ENCODE data around the gene MSH2. TPM values are rescaled to one million over a fixed set of nuclear protein-coding genes. Genes with fewer than 3 reads are reported as not detected.
A peak's percentile ranks its signal among the peaks of the same experiment; 100 is the strongest.

Gene MSH2
- total RNA-seq, 1 donor from 2014 or later, result 16.0 TPM

GRCh38 chr2:47460766-47461165 lies 57.8 kb downstream of the MSH2 start:
- TF ChIP-seq CTCF (IDR thresholded peaks at IDR 0.05; ENCODE audit: insufficient read depth, low read depth, low read length) (no peak), EZH2 (IDR thresholded peaks at IDR 0.05; ENCODE audit: insufficient read depth, low read length) (no peak)
- H3K4me1 Mint-ChIP-seq (ENCODE audit: low read depth, unreplicated experiment), result no peaks in the 10 kb centered on the region
- no peak overlapping the region for H3K4me2 ChIP-seq (ENCODE audit: low read length)
- H3K4me3 ChIP-seq (ENCODE audit: insufficient read depth, low read depth, low read length), result no peak overlapping the region
- peak; percentile 0 for DNase-seq (ENCODE audit: low read depth)
- H3K4me1 ChIP-seq (ENCODE audit: insufficient read depth, low read length), result no peaks in the 10 kb centered on the region
- H3K27me3 Mint-ChIP-seq (ENCODE audit: low read depth, unreplicated experiment), result no peaks in the 10 kb centered on the region
- H3K9me3 ChIP-seq (ENCODE audit: insufficient read depth, low read depth, low read length), result no peaks in the 10 kb centered on the region
- H3K9ac ChIP-seq (ENCODE audit: low read length), result no peak overlapping the region
- no peaks in the 10 kb centered on the region for H3K9me3 Mint-ChIP-seq (ENCODE audit: unreplicated experiment)
- no peaks in the 10 kb centered on the region for H3K79me2 ChIP-seq (ENCODE audit: insufficient read depth, low read length)
- H3K36me3 Mint-ChIP-seq (ENCODE audit: low read depth, unreplicated experiment), result peaks cover 2% of the 10 kb centered on the region
- no peaks in the 10 kb centered on the region for H3K27me3 ChIP-seq (ENCODE audit: insufficient read depth, low read length)
- no peak overlapping the region for H3K27ac Mint-ChIP-seq (ENCODE audit: unreplicated experiment)
- peaks cover 13% of the 10 kb centered on the region for H3K36me3 ChIP-seq (ENCODE audit: insufficient read depth, low read length)
- H4K20me1 ChIP-seq (ENCODE audit: insufficient read depth, low read length), result peaks cover 3% of the 10 kb centered on the region
- H3K4me3 Mint-ChIP-seq (ENCODE audit: unreplicated experiment), result no peak overlapping the region
- no peak for FAIRE-seq
- no peak overlapping the region for H3K27ac ChIP-seq (ENCODE audit: low read depth, low read length)
- no peak overlapping the region for H2AFZ ChIP-seq (ENCODE audit: low read depth, low read length)

GRCh38 chr2:47471429-47472116 lies 68.6 kb downstream of the MSH2 start:
- Mint-ChIP-seq H3K36me3 (ENCODE audit: low read depth, unreplicated experiment) (peaks cover 5% of the 10 kb centered on the region), H3K9me3 (ENCODE audit: unreplicated experiment) (no peaks in the 10 kb centered on the region), H3K27ac (ENCODE audit: unreplicated experiment) (no peak overlapping the region), H3K4me1 (ENCODE audit: low read depth, unreplicated experiment) (no peaks in the 10 kb centered on the region), H3K4me3 (ENCODE audit: unreplicated experiment) (no peak overlapping the region), H3K27me3 (ENCODE audit: low read depth, unreplicated experiment) (no peaks in the 10 kb centered on the region)
- no peak overlapping the region for H3K4me3 ChIP-seq (ENCODE audit: insufficient read depth, low read depth, low read length)
- H3K4me1 ChIP-seq (ENCODE audit: insufficient read depth, low read length), result no peaks in the 10 kb centered on the region
- H3K9ac ChIP-seq (ENCODE audit: low read length), result no peak overlapping the region
- no peak overlapping the region for H3K27ac ChIP-seq (ENCODE audit: low read depth, low read length)
- H3K36me3 ChIP-seq (ENCODE audit: insufficient read depth, low read length), result peaks cover 4% of the 10 kb centered on the region
- H4K20me1 ChIP-seq (ENCODE audit: insufficient read depth, low read length), result no peaks in the 10 kb centered on the region
- no peak for TF ChIP-seq CTCF (IDR thresholded peaks at IDR 0.05; ENCODE audit: insufficient read depth, low read depth, low read length)
- no peak for TF ChIP-seq EZH2 (IDR thresholded peaks at IDR 0.05; ENCODE audit: insufficient read depth, low read length)
- H3K79me2 ChIP-seq (ENCODE audit: insufficient read depth, low read length), result no peaks in the 10 kb centered on the region
- H2AFZ ChIP-seq (ENCODE audit: low read depth, low read length), result no peak overlapping the region
- DNase-seq (ENCODE audit: low read depth), result no peak
- no peak for FAIRE-seq
- H3K27me3 ChIP-seq (ENCODE audit: insufficient read depth, low read length), result no peaks in the 10 kb centered on the region
- no peaks in the 10 kb centered on the region for H3K9me3 ChIP-seq (ENCODE audit: insufficient read depth, low read depth, low read length)
- no peak overlapping the region for H3K4me2 ChIP-seq (ENCODE audit: low read length)

- Mint-ChIP-seq H3K4me1 (ENCODE audit: low read depth, unreplicated experiment) (no peaks in the 10 kb centered on the region), H3K36me3 (ENCODE audit: low read depth, unreplicated experiment) (peaks cover 5% of the 10 kb centered on the region), H3K27ac (ENCODE audit: unreplicated experiment) (no peak overlapping the region), H3K4me3 (ENCODE audit: unreplicated experiment) (no peak overlapping the region), H3K9me3 (ENCODE audit: unreplicated experiment) (no peaks in the 10 kb centered on the region), H3K27me3 (ENCODE audit: low read depth, unreplicated experiment) (no peaks in the 10 kb centered on the region)
- Histone ChIP-seq H3K79me2 (ENCODE audit: insufficient read depth, low read length) (no peaks in the 10 kb centered on the region), H3K9ac (ENCODE audit: low read length) (no peak overlapping the region), H3K4me1 (ENCODE audit: insufficient read depth, low read length) (no peaks in the 10 kb centered on the region), H3K27ac (ENCODE audit: low read depth, low read length) (no peak overlapping the region), H2AFZ (ENCODE audit: low read depth, low read length) (no peak overlapping the region), H3K27me3 (ENCODE audit: insufficient read depth, low read length) (no peaks in the 10 kb centered on the region), H4K20me1 (ENCODE audit: insufficient read depth, low read length) (no peaks in the 10 kb centered on the region), H3K9me3 (ENCODE audit: insufficient read depth, low read depth, low read length) (no peaks in the 10 kb centered on the region), H3K4me3 (ENCODE audit: insufficient read depth, low read depth, low read length) (no peak overlapping the region), H3K36me3 (ENCODE audit: insufficient read depth, low read length) (peaks cover 20% of the 10 kb centered on the region), H3K4me2 (ENCODE audit: low read length) (no peak overlapping the region)
- TF ChIP-seq CTCF (IDR thresholded peaks at IDR 0.05; ENCODE audit: insufficient read depth, low read depth, low read length) (no peak), EZH2 (IDR thresholded peaks at IDR 0.05; ENCODE audit: insufficient read depth, low read length) (no peak)
- FAIRE-seq (no peak), DNase-seq (ENCODE audit: low read depth) (no peak)
These were observed 76.9 kb downstream of the MSH2 start for GRCh38 chr2:47479863-47480262.

All from astrocyte (in vitro differentiated cells and primary cell).